Thyroid gland (tissue), 4 donors: ENCODE measurements around the gene ZNF182.
"Not testable (repeated sequence)": the region's sequence is repeated elsewhere in the genome, so short reads cannot be mapped to it uniquely, and the experiment has no call there.

Experiments used
- CTCF ChIP-seq, 6 experiments: fragments of 200-600 bp in 3 of 6; fragments of 450-650 bp in 3 of 6; sonication (generic) in 3 of 6; IDR thresholded peaks; one replicate each; pipeline ENCODE4 v1.5.1; 2016 to 2019; ENCODE audit warnings: antibody characterized with exemption in 6 of 6, mild to moderate bottlenecking in 2 of 6, inconsistent platforms in 1 of 6, moderate library complexity in 1 of 6
- POLR2A ChIP-seq, 2 donors: fragments of 450-650 bp; IDR thresholded peaks; one replicate each; pipeline ENCODE4 v1.6.1; 2017; ENCODE audit warnings: antibody characterized with exemption in 2 of 2, mild to moderate bottlenecking in 2 of 2, moderate library complexity in 1 of 2

GRCh38 chrX:48016583-48017310 lies 13.0 kb upstream of the ZNF182 start:
- not testable (repeated sequence) for TF ChIP-seq CTCF, POLR2A (IDR thresholded peaks at IDR 0.05)
